Endothelial cell (in vitro differentiated cells): ENCODE data around the gene CENPX. TPM values are rescaled to one million over a fixed set of nuclear protein-coding genes. Genes with fewer than 3 reads are reported as not detected.

ENCODE experiments used
- DNase-seq: peaks from one replicate; pipeline ENCODE4 v3.0.0; 2021; ENCODE audit warnings: low spot score
- H3K27ac Mint-ChIP-seq: one replicate; pipeline ENCODE4 v1.8.0; 2021; ENCODE audit warnings: mixed read lengths, inconsistent platforms; ENCODE audit not compliant: unreplicated experiment
- H3K27me3 Mint-ChIP-seq: one replicate; pipeline ENCODE4 v1.8.0; 2021; ENCODE audit warnings: mild to moderate bottlenecking, moderate library complexity, mixed read lengths, inconsistent platforms; ENCODE audit not compliant: unreplicated experiment
- H3K36me3 Mint-ChIP-seq: one replicate; pipeline ENCODE4 v1.8.0; 2021; ENCODE audit warnings: mild to moderate bottlenecking, low read depth, mixed read lengths, inconsistent platforms; ENCODE audit not compliant: unreplicated experiment
- H3K4me1 Mint-ChIP-seq: one replicate; pipeline ENCODE4 v1.8.0; 2021; ENCODE audit warnings: mild to moderate bottlenecking, mixed read lengths, inconsistent platforms; ENCODE audit not compliant: unreplicated experiment
- H3K4me3 Mint-ChIP-seq: one replicate; pipeline ENCODE4 v1.8.0; 2021; ENCODE audit warnings: mild to moderate bottlenecking, mixed read lengths, inconsistent platforms; ENCODE audit not compliant: unreplicated experiment
- H3K9me3 Mint-ChIP-seq: one replicate; pipeline ENCODE4 v1.8.0; 2021; ENCODE audit warnings: mixed read lengths, inconsistent platforms; ENCODE audit not compliant: unreplicated experiment
- total RNA-seq: library from RNA; stranded (reverse); fragmentation: NEBNext Ultra II Directional; extraction: Animal tissue kit (Norgen Biotek cat#: 25700); gene quantifications from one replicate; pipeline ENCODE4 v1.2.1, GENCODE V29; 2021; ENCODE audit not compliant: unreplicated experiment
- TF ChIP-seq, protein P1 (sequence below): fragments of 200-600 bp; sonication (generic); IDR thresholded peaks from one replicate; pipeline ENCODE4 v1.5.0; 2021; ENCODE audit warnings: antibody characterized with exemption; ENCODE audit not compliant: unreplicated experiment

CENPX gene
- total RNA-seq, 1 donor from 2014 or later = 42.9 TPM

DNA sequence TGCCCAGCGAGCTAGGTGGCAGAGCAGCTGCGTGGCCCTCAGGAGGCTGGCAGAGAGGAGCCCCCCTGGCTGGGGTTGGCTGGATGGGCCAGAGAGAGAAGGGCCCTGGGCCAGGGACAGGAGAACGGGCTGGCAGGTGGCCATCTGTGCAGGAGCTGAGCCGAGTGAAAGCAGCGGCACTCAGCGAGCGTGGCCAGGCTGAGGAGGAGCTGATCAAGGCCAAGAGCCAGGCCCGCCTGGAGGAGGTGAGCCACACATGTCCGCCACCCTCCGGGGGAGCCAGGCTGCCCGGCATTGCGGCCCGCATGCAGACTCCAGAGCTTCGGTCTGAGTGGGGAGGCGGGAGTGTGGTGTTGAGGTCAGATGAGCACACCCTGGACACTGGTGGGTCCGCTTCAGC, 6.7 kb upstream of the CENPX start:
- H3K9me3 Mint-ChIP-seq = no peaks in the 10 kb centered on the region
- H3K27ac Mint-ChIP-seq = peak overlapping the region; percentile 61
- H3K27me3 Mint-ChIP-seq = peaks cover 11% of the 10 kb centered on the region
- DNase-seq = no peak
- H3K4me3 Mint-ChIP-seq = peak overlapping the region; percentile 65
- no peaks in the 10 kb centered on the region for H3K36me3 Mint-ChIP-seq
- TF ChIP-seq, protein P1, sequence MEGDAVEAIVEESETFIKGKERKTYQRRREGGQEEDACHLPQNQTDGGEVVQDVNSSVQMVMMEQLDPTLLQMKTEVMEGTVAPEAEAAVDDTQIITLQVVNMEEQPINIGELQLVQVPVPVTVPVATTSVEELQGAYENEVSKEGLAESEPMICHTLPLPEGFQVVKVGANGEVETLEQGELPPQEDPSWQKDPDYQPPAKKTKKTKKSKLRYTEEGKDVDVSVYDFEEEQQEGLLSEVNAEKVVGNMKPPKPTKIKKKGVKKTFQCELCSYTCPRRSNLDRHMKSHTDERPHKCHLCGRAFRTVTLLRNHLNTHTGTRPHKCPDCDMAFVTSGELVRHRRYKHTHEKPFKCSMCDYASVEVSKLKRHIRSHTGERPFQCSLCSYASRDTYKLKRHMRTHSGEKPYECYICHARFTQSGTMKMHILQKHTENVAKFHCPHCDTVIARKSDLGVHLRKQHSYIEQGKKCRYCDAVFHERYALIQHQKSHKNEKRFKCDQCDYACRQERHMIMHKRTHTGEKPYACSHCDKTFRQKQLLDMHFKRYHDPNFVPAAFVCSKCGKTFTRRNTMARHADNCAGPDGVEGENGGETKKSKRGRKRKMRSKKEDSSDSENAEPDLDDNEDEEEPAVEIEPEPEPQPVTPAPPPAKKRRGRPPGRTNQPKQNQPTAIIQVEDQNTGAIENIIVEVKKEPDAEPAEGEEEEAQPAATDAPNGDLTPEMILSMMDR = no peak
- H3K4me1 Mint-ChIP-seq = peaks cover 3% of the 10 kb centered on the region

DNA sequence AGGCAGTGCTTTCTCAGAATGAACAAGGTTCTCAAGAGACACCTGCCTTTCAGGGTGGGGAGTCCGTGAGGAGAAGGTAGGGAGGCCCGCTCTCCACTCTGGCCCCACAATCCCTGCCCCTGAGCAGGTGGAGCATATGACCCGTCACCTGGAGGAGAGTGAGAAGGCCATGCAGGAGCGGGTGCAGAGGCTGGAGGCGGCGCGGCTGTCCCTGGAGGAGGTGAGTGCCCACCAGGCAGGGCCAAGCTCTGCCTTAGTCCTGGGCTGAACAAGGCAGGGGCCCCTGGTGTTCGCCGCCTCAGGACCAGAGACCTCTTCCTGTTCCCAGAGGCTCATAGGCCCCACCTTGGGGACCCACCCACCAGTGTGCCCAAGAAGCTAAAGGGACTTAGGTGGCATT, 6.3 kb upstream of the CENPX start:
- Mint-ChIP-seq H3K4me3 (no peak overlapping the region), H3K36me3 (no peaks in the 10 kb centered on the region), H3K9me3 (no peaks in the 10 kb centered on the region), H3K27me3 (peaks cover 11% of the 10 kb centered on the region), H3K27ac (no peak overlapping the region), H3K4me1 (peaks cover 3% of the 10 kb centered on the region)
- TF ChIP-seq, protein P1 = no peak
- DNase-seq = no peak

DNA sequence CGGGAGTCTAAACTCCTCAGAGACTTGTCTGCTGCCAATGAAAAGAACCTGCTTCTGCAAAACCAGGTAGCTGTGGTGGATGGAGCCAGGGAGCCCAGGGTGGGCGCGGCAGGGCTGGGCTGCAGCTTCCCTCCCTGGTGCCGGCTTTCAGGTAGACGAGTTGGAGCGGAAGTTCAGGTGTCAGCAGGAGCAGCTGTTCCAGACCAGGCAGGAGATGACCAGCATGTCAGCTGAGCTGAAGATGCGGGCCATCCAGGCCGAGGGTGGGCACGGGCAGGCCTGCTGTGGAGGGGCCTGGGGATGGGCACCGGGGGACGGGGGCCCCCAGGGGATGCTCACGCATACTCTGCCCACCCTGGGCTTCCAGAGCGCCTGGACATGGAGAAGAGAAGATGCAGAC, 5.6 kb upstream of the CENPX start:
- DNase-seq = no peak
- H3K27me3 Mint-ChIP-seq = peaks cover 11% of the 10 kb centered on the region
- H3K27ac Mint-ChIP-seq = no peak overlapping the region
- H3K9me3 Mint-ChIP-seq = no peaks in the 10 kb centered on the region
- H3K36me3 Mint-ChIP-seq = no peaks in the 10 kb centered on the region
- H3K4me3 Mint-ChIP-seq = no peak overlapping the region
- peaks cover 3% of the 10 kb centered on the region for H3K4me1 Mint-ChIP-seq
- TF ChIP-seq, protein P1 = no peak

DNA sequence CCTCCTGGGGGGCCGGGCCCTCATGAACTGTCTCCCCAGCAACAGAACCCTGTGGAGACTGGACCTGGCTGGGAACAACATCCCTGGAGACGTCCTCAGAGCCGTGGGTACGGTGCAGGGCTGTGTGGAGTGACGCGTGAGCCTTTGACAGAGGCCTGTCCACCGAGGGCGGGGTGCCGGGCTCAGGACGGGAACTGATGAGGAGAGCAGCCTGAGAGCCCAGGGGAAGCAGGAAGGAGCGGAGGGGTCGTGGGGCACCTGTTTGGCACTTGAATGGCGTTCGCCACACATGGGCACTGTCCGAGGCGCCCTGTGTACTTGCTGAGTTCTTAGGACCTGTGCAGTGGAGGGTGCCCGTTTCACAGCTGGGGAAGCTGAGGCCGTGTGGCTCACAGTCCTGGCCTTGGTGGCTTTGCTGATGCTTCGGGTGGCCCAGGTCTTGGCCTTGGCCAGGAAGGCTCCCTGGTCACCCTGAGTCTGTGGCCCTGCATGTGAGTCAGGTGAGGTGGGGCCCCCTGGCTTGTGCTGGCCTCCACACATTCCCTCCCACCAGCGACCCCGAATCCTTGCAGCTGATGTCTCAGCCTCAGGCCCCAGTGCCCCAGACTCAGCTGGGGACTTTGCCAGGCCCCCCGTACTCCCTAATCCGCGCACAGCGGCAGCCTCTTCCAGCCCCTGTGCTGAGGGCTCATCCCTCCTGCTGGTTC, 2.9 kb upstream of the CENPX start:
- H3K36me3 Mint-ChIP-seq = no peaks in the 10 kb centered on the region
- H3K4me3 Mint-ChIP-seq = no peak overlapping the region
- TF ChIP-seq, protein P1 = no peak
- DNase-seq = no peak
- H3K27ac Mint-ChIP-seq = no peak overlapping the region
- H3K4me1 Mint-ChIP-seq = peaks cover 8% of the 10 kb centered on the region
- no peaks in the 10 kb centered on the region for H3K9me3 Mint-ChIP-seq
- H3K27me3 Mint-ChIP-seq = peaks cover 8% of the 10 kb centered on the region

DNA sequence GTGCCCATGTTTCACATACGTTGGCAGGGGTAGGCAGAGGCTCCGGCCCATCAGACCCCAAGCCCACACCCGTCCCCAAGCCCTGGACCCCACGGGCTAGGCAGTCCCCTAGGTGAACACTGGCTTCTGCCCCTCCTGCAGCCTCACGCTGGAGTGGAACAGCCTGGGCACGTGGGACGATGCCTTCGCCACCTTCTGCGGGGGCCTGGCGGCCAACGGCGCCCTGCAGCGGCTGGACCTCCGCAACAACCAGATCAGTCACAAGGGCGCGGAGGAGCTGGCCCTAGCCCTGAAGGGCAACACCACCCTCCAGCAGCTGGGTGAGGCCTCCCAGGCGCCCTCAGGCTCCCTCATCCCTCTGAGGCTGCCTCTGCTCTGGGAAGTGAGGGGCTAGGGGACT, 2.2 kb upstream of the CENPX start:
- DNase-seq = no peak
- Mint-ChIP-seq H3K4me1 (peaks cover 8% of the 10 kb centered on the region), H3K9me3 (no peaks in the 10 kb centered on the region), H3K27me3 (peaks cover 8% of the 10 kb centered on the region), H3K4me3 (no peak overlapping the region), H3K27ac (no peak overlapping the region), H3K36me3 (no peaks in the 10 kb centered on the region)
- TF ChIP-seq, protein P1 = no peak
